ENCODE data around the gene RIOK3.
"Not testable (repeated sequence)": the region's sequence is repeated elsewhere in the genome, so short reads cannot be mapped to it uniquely, and the experiment has no call there.

Gene RIOK3

DNA sequence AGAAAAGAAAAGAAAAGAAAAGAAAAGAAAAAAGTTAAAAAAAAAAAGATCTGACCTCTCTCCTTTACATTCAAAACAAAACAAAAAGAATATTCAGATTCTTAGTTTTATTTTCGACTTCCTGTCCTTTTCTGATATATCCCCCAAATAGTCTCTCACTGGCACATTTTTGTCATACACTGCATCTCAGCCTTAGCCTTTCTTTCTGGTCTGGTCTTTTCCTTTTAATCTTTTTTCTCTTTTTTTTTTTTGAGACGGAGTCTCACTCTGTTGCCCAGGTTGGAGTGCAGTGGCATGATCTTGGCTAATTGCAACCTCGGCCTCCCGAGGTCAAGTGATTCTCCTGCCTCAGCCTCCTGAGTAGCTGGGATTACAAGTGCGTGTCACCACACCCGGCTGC lies 1.6 kb upstream of the RIOK3 start:
- no peak for DNase-seq (ENCODE audit: low read depth in 3 of 3)

DNA sequence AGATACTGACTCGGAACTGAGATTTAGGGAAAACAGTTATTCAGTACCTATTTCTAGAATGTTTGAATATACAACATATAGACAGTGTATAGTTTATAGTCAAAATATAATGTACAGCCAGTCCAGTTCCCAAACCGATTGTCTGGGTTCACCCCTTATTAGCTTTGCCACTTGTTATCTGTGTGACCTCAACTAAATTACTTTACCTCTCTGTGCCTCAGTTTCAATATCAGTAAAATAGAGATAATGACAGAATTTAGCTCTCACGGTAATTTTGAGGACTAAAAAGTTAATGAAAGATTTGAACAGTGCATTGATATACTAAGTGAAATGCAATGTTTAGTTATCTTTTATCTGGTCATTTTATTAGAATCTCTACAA lies 750 bp upstream of the RIOK3 start:
- DNase-seq (ENCODE audit: low read depth in 3 of 3) = no peak

DNA sequence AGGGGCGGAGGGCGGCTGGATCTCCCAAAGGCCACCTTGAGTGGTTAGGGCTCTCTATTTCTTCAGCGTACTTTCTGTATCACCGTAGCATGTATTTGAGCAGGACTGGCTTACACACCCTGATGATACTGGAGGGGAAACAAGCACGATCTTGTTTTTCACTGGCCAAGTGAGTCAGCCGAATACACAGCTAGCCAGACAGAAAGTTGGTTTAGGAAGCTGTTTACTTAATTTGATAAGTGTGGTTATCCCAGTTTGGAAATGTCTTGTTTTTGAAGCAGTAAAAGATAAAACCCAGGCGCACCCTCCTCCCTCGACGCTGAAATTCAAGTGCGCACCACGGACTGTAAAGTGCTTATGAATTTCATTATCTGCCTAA lies 582 bp downstream of the RIOK3 start:
- DNase-seq (ENCODE audit: low read depth in 3 of 3) = no peak

DNA sequence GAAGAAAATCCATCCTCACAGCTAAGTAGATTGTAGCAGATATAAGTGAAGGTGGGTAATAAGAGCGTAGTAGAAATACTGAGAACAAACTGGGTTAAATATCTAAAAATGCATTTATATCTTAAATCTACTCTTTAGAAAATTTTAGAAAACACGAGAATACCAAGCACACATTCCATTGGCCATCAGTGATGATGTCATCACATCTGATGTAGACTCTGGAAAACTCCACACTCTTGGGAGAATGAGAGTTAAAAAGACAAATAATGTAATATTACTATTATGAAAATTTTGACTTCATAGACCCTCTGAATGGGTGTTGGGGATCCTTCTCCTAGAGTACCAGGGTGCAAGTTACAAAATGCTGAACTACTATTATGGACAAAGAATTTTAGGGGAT lies 3.7 kb downstream of the RIOK3 start:
- DNase-seq (ENCODE audit: low read depth in 3 of 3) = no peak

DNA sequence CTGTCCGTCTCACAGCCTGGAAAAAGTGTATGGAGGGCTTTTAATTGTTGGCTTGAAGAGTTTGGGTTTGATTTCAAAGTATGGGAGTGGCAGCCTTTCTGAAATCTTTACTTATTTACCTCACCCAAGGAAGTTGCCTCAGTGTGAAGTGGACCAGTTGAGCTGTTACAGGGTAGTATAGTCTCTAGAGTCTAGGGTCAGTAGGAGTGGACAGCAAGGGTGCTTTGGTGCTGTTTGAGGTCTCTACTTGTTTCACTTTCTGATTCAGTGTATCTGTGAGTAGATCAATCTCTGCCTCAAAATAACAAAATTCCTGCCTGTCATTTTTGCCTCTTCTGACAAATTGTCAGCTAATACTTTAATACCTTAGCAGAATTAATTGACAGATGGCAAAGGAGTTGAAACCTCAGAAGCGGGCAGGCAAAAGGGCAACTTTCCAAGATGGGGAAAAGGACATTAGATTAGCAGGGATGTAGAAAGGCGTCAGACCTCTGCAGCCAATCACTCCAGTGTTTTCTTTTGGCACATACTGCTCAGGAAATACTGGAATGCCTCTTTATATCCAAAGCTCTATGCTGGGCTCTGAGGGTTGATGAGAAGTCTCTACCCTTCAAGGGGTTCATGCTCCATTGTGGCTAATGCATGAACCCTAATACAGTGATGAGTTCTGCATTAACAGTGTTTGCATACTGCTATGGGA lies 5.9 kb downstream of the RIOK3 start:
- DNase-seq (ENCODE audit: low read depth in 3 of 3) = no peak

DNA sequence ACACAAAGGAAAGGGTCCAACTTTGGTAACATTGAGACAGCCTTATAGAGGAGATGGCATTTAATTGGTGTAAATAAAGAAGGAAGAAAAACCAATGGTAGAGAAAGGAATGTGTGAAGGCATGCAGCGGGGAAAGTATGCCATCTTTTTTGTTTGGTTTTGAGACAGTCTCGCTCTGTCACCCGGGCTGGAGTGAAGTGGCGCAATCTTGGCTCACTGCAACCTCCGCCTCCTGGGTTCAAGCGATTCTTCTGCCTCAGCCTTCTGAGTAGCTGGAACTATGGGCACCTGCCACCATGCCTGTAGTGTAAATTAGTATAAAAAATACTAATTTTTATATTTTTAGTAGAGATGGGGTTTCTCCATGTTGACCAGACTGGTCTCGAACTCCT lies 6.4 kb downstream of the RIOK3 start:
- DNase-seq (ENCODE audit: low read depth in 3 of 3) = no peak

DNA sequence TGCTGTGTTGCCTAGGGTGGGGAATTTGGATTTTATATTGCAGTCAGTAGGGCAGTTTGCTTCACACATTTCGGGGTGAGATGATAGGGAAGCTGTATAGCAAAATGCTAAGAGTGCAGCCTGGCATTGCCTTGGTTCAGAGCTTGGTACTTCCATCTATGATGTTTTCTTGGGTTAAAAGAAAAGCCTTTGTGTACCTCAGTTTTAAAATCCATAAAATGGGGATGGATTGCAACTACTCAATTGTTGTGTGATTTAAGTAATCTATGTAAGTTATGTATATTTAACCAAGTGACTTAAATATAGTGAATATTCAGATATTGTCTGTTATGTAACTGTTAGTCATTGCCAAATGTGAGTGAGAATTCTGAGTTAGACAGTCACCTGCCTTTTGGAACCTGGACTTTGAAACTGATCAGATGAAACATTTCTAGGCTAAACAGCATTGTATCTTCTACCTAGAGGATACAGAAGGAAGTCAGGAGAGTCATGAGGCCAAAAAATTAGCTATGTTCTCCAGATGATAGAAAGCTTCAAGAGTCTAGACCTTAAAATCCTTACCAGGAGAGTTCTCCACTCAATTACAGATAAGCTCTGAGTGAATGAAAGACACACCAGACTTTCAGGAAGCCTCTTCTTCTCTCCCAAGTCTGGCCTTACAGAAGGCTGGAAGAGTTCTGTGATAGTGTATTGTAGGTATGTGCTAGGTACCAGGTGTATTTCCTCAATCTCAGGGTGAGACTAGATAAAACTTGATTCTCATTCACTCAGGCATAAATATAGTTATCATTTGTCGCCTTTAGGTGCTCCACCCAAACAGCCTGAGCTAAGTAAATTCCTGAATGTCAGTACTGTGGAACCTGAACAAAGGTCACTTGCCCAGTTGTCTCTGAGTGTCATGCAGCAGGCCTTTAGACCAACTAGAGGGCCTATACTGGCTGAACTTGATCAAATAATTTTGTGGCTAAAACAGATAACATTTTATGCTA lies 7.5 kb downstream of the RIOK3 start:
- DNase-seq (ENCODE audit: low read depth in 3 of 3) = no peak

DNA sequence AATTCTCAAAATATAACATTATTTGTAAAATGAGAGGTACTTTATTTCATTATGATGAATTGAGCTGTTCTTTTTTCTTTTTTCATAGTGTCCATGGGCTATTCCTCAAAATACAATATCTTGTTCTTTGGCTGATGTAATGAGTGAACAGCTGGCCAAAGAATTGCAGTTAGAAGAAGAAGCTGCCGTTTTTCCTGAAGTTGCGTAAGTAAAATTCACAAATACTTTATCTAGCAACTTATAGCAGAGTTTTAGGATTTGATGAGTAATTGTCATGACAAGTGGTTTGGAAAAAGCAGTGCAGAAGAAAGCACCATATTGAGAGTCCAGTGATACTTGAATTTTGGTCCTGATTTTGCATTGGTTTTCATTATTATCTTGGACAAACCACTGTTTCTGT lies 9.8 kb downstream of the RIOK3 start:
- DNase-seq (ENCODE audit: low read depth in 3 of 3) = no peak

DNA sequence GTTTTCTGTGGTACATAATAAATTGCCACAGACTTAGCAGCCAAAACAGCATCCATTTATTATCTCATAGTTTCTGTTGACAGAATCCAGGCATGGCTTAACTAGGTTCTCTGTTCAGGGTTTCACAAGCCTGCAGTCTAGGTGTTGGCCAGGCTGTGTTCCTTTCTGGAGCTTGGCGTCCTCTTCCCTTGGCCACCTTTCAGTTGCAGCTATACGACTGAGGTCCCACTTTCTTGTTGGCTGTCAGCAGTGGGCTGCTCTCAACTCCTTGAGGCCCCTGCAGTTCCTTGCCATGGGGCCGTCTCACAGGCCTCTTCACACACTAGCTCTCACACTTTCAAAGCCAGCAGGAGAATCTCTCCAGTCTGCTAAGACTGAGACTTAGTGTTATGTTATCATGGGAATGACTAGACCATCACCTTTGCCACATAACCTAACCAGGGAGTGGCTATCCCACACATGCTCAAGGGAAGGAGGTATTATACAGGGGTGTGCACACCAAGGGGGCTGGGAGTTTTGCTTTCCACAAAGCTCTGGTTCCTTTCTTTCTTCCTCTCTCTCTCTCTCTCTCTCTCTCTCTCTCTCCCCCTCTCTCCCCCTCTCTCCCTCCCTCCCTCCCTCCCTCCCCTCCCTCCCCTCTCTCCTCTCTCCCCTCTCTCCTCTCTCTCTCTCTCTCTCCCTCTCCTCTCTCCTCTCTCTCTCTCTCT lies 15.8 kb downstream of the RIOK3 start:
- DNase-seq (ENCODE audit: low read depth in 3 of 3) = no peak

DNA sequence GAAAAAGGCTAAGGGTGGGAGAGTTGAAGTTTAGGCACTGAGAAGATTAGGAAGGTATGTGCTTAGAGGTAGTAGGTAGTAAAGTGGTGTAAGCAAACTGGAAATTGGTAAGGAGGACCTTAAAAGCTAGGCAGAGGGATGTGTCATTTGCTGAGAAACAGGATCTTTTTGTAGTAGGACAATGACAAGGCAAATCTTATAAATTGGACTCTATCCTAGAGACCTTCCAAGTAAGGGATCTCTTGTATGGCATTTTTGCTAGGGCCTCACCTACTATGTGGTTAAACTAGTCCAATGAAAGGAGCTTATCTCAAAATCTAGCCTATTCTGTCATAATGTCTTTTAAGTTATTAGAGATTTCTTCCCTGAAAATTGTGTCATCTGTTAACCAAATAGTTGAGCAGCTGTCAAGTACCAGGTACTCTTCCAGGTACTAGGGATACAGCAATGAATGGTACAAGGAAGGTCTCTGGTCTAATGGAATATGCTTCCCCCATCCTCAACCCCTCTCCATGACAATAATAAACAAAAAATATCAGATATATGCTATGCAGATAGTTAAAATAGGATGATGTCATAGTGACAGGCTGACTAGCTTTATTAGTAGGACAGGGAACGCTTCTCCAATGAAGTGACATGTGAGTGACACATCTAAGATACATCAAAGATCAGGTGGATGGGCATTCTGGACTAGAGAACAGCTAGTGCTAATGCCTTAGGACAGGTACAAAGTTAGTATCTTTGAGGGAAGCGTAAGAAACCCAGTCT lies 17.7 kb downstream of the RIOK3 start:
- DNase-seq (ENCODE audit: low read depth in 3 of 3) = no peak

DNA sequence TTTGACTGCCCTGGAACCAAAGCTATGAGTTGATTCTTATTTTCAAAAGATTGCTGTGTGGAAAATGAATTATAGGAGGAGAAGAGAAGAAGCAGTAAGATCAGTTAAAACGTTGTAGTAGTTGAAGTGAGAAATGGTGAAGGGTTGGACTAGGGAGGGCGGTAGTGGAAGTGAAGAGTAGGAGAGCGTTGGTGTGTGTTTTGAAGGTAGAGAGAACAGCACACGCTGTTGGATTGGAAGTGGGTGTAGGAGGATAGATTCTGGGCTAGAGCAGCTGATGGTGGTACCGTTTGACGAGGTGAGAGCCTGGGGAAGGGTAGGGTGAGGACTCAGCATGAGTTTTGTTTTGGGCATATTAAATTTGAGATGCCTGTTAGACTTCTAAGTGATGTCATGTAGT lies 18.4 kb downstream of the RIOK3 start:
- DNase-seq (ENCODE audit: low read depth in 3 of 3) = no peak

DNA sequence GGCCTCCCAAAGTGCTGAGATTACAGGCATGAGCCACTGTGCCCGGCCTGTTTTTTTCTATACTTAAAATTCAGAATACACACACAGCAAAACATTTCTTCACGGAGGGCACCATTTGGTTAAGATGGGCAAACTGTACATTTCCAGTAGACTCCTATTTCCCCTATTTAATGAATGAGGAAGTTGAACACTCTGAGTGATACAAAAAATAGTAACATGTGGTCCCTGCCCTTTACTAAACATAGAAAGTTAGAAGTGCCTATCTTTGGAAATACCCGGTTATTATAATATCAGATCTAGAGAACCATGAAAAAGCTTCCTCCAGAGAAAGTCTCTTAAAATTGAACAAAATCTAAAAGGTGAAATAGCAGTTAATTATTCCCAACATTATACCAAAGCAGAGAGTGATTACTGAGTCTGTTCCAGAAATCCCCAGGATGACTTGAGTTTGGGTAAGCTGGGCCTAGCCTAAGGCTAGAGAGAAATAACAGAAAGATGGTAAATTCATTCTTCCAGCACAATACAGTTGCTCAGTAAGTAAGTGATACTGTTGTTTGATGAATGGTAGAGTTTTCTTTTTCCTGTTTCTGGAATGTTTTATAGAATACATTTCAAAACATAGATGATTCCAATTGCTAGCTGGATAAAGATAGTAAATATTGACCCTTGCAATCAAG lies 26.9 kb downstream of the RIOK3 start:
- no peak for DNase-seq (ENCODE audit: low read depth in 3 of 3)

DNA sequence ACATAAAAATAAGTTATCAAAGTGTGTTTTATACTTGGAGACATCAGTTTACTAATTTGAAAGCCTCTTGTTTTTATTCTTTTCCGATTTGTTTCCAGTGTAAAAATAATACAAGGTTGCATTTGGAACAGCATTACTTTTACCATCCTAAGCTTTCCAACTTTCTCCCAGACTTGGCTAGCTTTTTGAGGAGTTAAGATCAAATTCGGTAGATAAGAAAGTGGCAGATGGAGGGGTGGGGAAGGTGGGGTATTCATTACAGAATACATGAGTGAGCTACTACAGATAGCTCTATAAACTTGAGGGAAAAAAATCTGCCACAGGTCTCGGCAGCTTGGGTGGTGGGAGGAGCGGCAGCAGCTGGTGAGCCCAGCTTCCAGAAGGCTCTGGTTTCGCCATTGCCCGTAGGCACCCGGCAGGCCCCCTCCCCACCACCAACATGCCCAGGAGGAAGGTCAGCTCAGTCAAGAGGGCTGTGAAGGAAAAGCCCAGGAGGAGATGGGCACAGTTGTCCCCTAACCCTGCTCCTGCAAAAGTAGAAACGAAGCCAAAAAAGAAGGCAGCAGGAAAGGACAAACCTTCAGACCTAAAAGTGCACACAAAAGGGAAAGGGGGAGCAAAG lies 31.6 kb downstream of the RIOK3 start:
- DNase-seq (ENCODE audit: low read depth in 3 of 3) = no peak

DNA sequence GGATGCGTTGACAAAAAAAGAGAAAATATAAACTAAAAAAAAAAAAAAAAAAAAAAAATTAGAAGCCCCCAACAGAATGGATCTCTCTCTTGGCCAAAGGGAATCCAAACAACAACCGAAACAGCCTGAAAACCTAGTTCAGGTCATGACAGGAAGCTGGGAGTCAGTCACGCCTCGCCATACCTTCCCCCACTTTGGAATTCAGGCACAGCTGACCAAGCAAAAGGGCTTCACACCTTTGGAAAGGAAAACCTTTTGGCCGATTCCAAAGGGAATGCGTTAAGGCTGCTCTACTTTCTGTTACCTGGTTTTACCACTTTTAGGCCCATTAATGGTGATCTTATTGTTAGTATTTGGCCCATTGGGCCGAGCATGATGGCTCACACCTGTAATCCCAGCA lies 32.3 kb downstream of the RIOK3 start:
- DNase-seq (ENCODE audit: low read depth in 3 of 3) = no peak

DNA sequence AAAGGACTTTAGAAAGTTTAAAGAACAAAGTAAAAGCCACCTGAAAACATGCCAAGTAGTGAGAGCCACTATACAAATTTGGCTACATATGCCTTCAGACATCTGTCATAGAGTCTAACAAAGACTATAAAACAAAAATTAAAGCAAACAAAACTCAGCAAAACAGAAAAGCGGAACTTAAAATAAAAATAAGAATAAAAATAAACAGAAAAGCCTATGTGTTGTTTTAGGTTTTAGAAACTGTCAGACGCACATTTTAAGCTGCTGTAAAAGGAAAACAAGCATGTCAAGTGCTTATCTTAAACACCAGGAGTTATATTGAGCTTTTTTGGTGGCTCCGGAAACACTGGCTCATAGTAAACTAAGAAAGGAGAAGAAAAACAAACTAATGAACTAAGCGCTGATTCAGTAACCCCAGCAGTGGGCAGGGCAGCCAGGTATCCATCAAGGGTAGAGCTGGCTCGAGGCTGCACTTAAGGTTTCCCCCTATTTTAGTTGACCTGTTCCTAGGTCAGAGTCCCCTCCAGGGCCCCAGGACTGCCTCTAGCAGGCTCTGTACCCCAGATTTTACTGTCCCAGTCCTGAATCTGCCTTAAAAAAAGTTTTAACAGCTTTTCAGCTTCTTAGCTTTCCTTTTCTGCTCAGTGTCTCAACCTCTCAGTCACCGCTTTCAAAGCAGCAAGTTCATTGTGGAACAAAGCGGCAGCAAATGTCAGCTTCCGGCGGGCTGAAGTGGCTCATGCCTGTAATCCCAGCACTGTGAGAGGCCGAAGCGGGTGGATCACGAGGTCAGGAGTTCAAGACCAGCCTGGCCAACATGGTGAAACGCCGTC lies 34.9 kb downstream of the RIOK3 start:
- DNase-seq (ENCODE audit: low read depth in 3 of 3) = no peak

DNA sequence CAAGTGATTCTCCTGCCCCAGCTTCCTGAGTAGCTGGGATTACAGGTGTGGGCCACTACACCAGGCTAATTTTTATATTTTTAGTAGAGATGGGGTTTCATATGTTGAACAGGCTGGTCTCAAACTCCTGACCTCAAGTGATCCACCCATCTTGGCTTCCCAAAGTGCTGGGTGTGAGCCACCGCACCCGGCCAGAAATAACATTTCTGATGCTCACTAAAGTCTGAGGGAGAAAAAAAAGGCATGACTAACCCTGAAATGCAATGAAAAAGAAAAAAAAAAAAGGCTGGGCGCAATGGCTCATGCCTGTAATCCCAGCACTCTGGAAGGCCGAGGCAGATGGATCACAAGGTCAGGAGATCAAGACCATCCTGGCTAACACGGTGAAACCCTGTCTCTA lies 36.5 kb downstream of the RIOK3 start:
- DNase-seq (ENCODE audit: low read depth in 3 of 3) = not testable (repeated sequence)

DNA sequence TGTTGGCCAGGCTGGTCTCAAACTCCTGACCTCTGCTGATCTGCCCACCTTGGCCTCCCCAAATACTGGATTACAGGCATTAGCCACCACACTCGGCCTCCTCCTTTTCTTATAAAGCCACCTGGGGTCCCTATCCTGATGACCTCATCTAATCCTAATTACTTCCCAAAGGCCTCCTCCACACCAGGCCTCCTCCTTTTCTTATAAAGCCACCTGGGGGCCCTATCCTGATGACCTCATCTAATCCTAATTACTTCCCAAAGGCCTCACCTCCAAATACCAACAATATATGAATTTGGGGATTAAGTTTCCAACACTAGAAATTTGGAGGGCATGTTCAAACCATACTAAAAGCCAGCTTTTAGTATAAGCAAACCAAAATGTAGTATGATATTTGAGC lies 40.6 kb downstream of the RIOK3 start:
- no peak for DNase-seq (ENCODE audit: low read depth in 3 of 3)

DNA sequence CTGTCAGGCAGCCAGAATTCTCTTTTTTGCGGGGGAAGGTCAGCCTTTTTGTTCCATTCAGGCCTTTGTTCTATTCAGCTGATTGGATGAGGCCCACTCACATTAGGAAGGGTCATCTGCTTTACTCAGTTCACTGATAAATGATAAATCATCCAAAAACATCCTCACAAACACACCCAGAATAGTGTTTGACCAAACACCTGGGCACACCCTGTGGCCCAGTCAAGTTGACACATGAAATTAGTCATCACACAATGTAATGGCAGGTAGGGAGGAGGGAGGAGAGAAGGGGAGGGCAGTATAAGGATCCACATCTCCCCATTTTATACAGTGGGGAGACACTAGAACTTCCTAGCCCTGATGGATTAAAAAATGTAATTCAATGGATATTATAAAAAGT lies 41.9 kb downstream of the RIOK3 start:
- DNase-seq (ENCODE audit: low read depth in 3 of 3) = no peak

DNA sequence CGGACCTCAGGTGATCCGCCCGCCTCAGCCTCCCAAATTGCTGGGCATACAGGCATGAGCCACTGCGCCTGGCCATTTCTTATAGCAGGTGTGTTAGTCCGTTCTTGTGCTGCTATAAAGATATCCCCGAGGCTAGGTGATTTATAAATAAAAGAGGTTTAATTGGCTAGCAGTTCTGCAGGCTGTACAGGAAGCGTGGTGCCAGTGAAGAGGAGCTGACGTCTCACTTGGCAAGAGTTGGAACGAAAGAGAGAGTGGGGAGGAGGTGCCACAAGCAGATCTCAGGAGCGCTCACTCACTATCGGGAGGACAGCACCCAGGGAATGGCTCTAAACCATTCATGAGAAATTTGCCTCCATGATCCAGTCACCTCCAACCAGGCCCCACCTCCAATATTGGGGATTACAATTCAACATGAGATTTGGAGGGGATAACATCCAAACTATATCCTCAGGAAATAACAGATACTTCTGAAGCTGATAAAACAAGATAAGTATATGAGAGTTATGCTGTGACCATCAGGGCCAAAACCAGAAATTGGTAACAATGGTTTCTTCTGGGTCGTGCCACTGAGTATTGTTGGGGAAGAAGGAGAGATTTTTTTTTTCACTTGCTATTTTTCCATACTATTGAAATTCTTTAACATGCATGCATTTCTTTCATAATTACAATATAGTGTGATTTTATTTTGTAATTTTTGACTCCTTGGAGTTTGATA lies 42.8 kb downstream of the RIOK3 start:
- no peak for DNase-seq (ENCODE audit: low read depth in 3 of 3)

Data from stimulated activated CD4-positive, alpha-beta T cell treated with anti-CD3 and anti-CD28 coated beads, TNF-alpha, amount 100 ng/mL, for 48 hours (primary cell).